SKM-1 (cell line): ENCODE measurements around the gene PABPN1L.

Experiments used
- DNase-seq: peaks from one replicate; lab custom pipeline; 2025; ENCODE audit not compliant: unreplicated experiment; lab: John Stamatoyannopoulos, UW

PABPN1L gene

GRCh38 chr16:88866151-88866920 is at the start of gene PABPN1L:
Gene PABPN1L (minus strand): TSS chr16:88866660. CDS start chr16:88866606, 54 bp downstream.
- no peak for DNase-seq

- no peak for DNase-seq
These were observed 49.3 kb upstream of the PABPN1L start for GRCh38 chr16:88915639-88916327.

DNA sequence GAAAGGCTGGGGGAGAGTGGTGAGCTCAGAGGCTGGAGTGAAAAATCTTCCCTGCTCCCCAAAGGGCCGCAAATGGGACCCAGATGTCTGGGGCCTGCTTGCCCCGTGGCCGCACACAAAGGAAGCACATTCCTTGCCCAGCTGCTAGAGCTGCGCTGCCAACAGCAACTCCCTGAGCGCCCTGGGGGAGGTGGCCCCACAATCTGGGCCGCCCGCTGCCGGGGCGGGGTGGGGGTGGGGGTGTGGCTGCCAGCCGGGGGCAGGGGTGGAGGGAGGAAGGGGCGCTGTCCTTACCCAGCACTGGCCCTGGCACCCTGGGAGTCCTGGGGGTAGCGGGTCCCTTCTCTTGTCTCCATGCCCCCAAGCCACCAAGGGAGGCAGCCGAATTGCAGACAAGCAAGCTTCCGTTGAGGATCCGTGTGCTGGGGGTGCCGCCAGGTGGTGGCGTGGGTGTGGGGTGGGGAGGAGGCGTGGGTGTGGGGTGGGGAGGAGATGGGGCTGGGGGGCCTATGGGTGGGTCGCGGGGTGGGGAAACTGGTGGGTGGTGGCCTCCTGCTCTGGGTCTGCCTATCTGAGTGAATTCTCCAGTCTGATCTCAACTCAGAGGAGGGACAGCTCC is 48.4 kb upstream of the PABPN1L start:
- DNase-seq = no peak

- no peak for DNase-seq
These were observed 47.4 kb upstream of the PABPN1L start for GRCh38 chr16:88913870-88914269.

DNA sequence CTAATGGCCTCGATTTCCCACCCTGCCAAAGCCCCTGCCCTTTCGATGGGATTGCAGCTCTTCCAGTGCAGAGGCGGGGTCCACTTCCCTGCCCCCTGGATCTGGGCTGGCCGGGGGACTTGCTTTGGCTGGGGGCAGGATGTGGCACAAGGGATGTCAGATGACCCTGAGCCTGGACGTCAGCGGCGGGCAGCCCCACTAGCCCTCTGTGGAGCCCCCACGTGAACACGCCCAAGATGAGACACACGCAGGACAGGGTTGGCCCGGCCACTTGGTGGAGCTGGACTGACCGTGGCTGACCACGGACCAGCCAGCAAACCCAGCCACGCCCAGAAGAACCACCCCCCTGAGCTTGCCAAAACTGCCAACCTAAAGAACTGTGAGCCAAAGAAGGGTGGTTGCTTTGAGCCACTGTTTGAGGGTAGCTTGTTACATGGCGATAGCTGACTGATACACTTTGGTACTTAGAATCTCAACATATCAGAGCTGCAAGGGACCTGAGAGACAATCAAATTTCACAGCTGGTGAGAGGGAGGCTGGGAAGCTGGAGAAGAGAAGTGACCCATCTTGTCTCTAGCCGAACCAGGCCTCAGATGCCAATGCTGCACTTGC is 46.6 kb upstream of the PABPN1L start:
- DNase-seq = no peak

- no peak for DNase-seq
These were observed 46.1 kb upstream of the PABPN1L start for GRCh38 chr16:88912556-88912955.

GRCh38 chr16:88911946-88912310 is 45.5 kb upstream of the PABPN1L start:
- no peak for DNase-seq

DNA sequence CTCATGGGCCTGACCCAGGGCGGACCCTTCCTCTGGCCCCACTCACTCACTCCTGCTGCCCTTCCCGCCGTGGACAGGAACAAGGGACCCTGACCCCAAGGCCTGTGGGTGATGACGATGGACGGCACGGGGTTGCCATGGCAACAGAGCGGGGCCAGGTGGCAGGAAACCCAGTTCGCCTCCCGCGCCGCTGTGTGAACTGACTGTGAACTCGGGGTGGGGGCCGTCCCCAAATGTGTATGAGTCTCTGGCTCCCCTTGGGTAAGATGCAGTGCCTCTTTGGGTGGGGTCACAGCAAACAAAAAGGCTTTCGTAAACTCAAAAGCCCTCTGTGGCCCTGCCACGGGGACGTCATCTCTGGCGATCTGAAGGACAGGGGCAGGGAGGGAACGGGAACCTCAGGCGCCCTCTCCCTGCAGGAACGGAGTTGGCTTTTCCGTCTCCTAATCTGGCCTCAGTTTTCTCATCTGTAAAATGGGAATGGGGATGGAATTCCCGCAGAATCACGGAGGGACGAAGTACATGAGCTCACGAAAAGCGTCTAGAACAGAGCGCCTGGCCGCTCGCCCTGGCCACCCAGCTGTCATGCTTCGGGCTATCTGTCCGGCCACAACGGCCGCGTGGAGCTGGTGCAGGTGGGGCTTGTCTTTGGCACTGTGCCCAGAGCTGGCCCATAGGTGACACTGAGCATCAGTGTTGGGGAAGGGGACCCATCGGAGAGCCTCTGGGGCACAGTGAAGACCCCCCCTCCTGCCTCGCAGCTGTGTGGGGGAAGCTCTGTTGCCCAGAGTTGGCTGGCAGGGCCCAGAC is 44.9 kb upstream of the PABPN1L start:
- DNase-seq = no peak

DNA sequence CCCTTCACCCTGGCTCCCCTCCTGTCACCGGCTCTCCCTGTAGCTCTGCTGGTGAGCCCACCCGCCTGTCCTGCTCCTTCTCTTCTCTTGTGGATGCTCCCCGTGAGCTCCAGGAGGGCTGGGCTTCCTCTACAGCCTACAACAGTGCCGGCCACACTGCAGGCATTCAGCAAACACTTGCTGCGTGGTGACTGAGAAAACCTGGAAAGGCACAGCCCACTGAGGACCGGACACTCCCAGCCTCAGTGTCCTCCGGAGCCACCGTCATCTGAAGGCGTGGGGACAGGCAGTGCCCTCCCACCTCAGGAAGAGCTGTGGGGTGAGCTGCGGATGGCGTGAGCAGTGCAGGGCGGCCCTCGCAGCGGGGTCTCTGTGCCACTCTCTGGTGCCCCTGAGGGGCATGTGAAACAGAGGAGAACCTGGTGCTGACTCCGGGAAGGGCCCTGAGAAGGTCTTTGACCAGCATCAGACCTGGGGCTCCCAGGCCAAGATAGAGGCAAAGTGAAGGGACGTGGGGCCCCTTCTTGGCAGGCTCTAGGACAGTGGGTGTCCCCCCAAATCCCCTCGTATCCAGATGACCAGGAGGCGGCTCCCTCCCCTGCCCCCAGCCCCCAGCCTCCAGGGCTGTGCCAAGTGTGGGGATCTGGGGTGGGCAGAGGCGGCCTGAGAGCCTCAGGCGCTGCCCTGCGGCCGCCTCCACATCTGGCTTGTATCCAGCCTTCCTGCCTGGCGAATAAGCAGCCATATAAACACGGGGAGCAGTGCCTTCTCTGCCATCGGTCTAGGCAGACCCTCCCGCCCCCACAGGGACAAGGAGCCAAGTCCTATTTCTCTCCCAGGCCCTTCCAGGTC is 44.0 kb upstream of the PABPN1L start:
- DNase-seq = no peak

DNA sequence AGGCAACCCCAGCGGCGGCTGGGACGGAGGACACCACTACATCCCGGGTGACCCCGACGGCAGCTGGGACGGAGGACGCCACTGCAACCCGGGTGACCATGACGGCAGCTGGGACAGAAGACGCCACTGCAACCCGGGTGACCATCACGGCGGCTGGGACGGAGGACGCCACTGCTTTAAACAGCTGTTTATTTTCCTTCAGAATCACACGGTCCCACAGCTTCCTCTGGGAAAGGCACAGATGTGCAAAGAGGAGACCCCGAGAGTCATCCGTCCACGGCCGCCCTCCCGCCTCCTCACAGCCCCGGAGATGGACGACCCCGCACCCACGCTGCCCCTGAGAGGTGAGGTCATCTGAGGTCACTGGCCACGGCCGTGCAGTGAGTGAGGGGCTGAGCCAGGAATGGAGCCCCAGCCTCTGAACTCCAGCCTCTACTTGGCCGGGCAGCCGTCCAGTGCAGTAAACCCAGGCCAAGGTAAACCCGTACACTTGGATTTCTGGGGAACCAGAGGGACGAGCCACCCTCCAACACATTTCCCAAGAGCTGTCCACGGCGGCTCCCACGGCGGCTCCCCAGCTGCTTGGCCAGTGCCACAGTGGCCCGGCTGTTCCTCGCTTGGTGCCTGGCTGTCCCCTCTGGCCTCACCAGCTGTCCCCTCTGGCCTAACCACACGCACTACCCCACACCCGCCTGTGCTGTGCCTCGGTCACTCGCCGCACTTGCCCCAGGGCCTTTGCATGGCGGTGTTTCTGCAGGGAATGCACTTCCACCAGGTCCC is 43.2 kb upstream of the PABPN1L start:
- no peak for DNase-seq

DNA sequence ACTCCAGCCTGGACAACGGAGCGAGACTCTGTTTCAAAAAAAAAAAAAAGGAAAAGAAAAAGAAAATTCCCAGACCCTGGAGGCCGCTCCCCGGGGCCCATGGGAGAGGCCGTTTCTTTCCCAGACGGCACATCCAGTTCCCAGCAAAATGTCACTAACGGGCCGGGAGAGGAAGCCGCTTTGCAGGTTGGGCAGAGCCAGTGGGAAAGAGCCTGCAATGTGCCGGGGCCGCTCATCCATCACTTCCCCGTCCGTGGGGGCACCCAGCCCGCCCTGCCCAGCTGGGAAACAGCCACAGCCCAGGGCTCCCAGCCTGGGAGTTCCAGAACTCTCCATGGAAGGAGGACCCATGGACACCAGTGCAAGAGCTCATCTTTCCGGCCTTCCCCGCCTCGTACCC is 41.8 kb upstream of the PABPN1L start:
- DNase-seq = no peak

DNA sequence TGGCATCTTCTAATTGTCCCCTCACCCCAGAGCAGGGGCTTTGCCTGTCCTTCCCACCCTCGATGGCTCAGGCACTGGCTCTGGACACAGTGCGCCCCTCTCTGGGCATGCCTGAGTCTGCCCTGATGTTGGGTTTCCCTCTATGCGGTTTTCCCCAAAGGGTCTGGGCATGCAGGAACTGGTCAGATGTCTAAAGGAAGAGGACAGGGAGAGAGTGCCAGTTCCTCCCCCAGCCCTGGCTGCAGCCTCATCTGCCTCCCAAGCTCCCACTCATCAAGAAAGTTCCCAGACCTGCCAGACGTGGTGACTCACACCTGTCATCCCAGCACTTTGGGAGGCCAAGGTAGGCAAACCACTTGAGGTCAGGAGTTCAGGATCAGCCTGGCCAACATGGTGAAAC is 41.3 kb upstream of the PABPN1L start:
- no peak for DNase-seq

GRCh38 chr16:88906535-88907105 is 40.2 kb upstream of the PABPN1L start:
- DNase-seq = no peak

DNA sequence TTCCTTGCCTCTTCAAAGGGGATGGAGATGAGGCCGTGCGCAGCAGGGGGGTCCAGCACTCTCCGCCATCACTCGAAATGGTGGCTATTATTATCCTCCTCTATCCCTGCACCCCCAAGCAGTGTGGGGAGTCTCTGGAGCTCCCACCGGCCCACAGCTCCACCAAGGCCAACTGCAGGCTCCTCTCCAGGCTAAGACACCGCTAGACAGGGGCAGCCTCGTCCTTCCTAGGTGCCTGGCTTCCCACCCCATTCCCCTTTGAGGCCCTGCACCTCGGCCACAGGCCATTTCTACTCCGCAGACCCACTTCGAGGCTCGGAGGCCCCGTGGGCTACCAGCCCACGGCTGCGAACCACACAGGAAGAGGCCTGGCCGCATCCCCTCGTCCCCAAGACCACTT is 39.6 kb upstream of the PABPN1L start:
- DNase-seq = no peak

GRCh38 chr16:88905563-88905962 is 39.1 kb upstream of the PABPN1L start:
- no peak for DNase-seq

DNA sequence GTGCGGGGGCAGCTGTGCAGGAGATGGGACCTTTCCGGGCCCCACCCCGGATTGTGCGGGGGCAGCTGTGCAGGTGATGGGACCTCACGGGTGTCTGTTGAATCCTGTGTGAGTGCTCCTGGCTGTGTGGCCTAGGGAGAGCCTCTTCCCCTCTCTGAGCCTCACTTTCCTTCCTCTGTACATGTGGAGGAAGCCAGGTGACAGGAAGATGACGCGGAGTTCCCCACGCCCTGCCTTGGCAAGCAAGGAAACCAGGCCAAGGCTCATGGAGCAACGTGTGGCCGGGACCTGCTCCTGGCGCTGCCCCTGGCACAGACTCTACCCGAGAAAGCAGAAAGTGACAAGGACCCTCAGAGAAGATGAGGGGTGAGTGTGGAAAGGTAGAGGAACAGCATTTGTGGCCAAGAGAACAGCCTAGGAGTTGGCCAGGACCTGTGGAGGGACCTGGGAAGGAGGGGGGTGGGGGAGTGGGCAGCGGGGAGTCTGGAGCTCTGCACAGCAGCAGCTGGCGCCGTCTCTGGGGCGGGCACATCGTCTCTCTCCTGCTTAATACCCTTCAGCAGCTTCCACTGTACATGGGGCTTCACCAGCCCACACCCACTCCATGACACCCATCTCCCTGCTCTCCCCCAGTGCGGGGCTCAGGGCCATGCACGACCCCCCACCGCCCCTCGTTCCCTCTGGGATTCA is 38.4 kb upstream of the PABPN1L start:
- no peak for DNase-seq

- no peak for DNase-seq
These were observed 36.8 kb upstream of the PABPN1L start for GRCh38 chr16:88903267-88903666.

- DNase-seq = no peak
These were observed 36.3 kb upstream of the PABPN1L start for GRCh38 chr16:88902744-88903143.
